CD14-positive monocyte (primary cell): Measurements from ENCODE around the gene TMUB1. TPM values are rescaled to one million over a fixed set of nuclear protein-coding genes. Genes with fewer than 3 reads are reported as not detected.

Experiments used
- DNase-seq, 3 donors: peaks; one replicate each; pipeline ENCODE4 v3.0.0-alpha.2; 2011 to 2022
- H2AFZ ChIP-seq: 2 replicates; pipeline ENCODE4 v1.6.0; 2012; ENCODE audit warnings: mild to moderate bottlenecking, low read depth, low read length, inconsistent platforms; ENCODE audit not compliant: insufficient read depth, poor library complexity, severe bottlenecking
- H3K27ac ChIP-seq, 2 donors: 1 replicate in 1 of 2; 2 replicates in 1 of 2; pipeline ENCODE4 v1.5.1; 2012 to 2013; ENCODE audit warnings: low read length in 2 of 2, control low read depth in 1 of 2, inconsistent platforms in 1 of 2, low read depth in 1 of 2, mild to moderate bottlenecking in 1 of 2
- H3K27me3 ChIP-seq, 2 donors: one replicate each; pipeline versions ENCODE4 v1.6.0 to v1.6.1; 2011 to 2013; ENCODE audit warnings: low read length in 2 of 2; ENCODE audit not compliant: control insufficient read depth in 2 of 2, insufficient read depth in 2 of 2
- H3K36me3 ChIP-seq, 2 donors: replicated peaks in 1 of 2; 1 replicate in 1 of 2; 2 replicates in 1 of 2; pipeline versions ENCODE4 v1.5.1 to v1.6.1; 2012 to 2013; ENCODE audit warnings: low read length in 2 of 2, control low read depth in 1 of 2, inconsistent platforms in 1 of 2, mild to moderate bottlenecking in 1 of 2; ENCODE audit not compliant: insufficient read depth in 2 of 2, control insufficient read depth in 1 of 2
- H3K4me1 ChIP-seq, 2 donors: 1 replicate in 1 of 2; 2 replicates in 1 of 2; pipeline versions ENCODE4 v1.5.1 to v1.6.1; 2012 to 2013; ENCODE audit warnings: low read length in 2 of 2, control low read depth in 1 of 2, inconsistent platforms in 1 of 2, mild to moderate bottlenecking in 1 of 2, moderate library complexity in 1 of 2; ENCODE audit not compliant: insufficient read depth in 2 of 2, control insufficient read depth in 1 of 2
- H3K4me2 ChIP-seq: replicated peaks from 2 replicates; pipeline ENCODE3; 2012; ENCODE audit warnings: low read length, moderate library complexity, mild to moderate bottlenecking; ENCODE audit not compliant: poor library complexity, severe bottlenecking; ENCODE audit errors: extremely low read depth
- H3K4me3 ChIP-seq, 3 experiments: fragments of 200-600 bp in 1 of 3; sonication (generic) in 1 of 3; replicated peaks in 1 of 3; 1 replicate in 2 of 3; 2 replicates in 1 of 3; pipeline ENCODE4 v1.5.1; 2011 to 2013; ENCODE audit warnings: low read length in 3 of 3, mild to moderate bottlenecking in 3 of 3, control low read depth in 2 of 3, low read depth in 2 of 3, inconsistent platforms in 1 of 3, moderate library complexity in 1 of 3
- H3K79me2 ChIP-seq: 2 replicates; pipeline ENCODE4 v1.6.0; 2012; ENCODE audit warnings: mild to moderate bottlenecking, control low read depth, inconsistent platforms, low read length, moderate library complexity; ENCODE audit not compliant: insufficient read depth
- H3K9ac ChIP-seq: 2 replicates; pipeline ENCODE4 v1.6.0; 2017; ENCODE audit warnings: low read length, mild to moderate bottlenecking; ENCODE audit not compliant: insufficient read depth, poor library complexity, severe bottlenecking
- H3K9me3 ChIP-seq, 2 donors: replicated peaks in 1 of 2; 1 replicate in 1 of 2; 2 replicates in 1 of 2; pipeline versions ENCODE4 v1.5.1 to v1.6.1; 2012 to 2013; ENCODE audit warnings: low read length in 2 of 2, control low read depth in 1 of 2; ENCODE audit not compliant: control insufficient read depth in 1 of 2, insufficient read depth in 1 of 2
- H4K20me1 ChIP-seq: 2 replicates; pipeline ENCODE4 v1.6.0; 2012; ENCODE audit warnings: mild to moderate bottlenecking, low read length, control low read depth, moderate library complexity; ENCODE audit not compliant: insufficient read depth
- H3K27ac Mint-ChIP-seq, 7 donors: one replicate each; pipeline ENCODE4 v1.8.0; 2020; ENCODE audit warnings: mild to moderate bottlenecking in 7 of 7, mixed read lengths in 7 of 7, moderate library complexity in 6 of 7, inconsistent platforms in 2 of 7
- H3K27me3 Mint-ChIP-seq, 3 donors: one replicate each; pipeline ENCODE4 v1.8.0; 2021 to 2022; ENCODE audit warnings: low read depth in 3 of 3, mild to moderate bottlenecking in 3 of 3, mixed read lengths in 3 of 3, moderate library complexity in 3 of 3, inconsistent platforms in 1 of 3
- H3K36me3 Mint-ChIP-seq, 2 donors: one replicate each; pipeline ENCODE4 v1.8.0; 2020; ENCODE audit warnings: mixed read lengths in 2 of 2, inconsistent platforms in 1 of 2, mild to moderate bottlenecking in 1 of 2
- H3K4me1 Mint-ChIP-seq: one replicate; pipeline ENCODE4 v1.8.0; 2020; ENCODE audit warnings: mild to moderate bottlenecking, mixed read lengths
- H3K4me3 Mint-ChIP-seq, 2 donors: one replicate each; pipeline ENCODE4 v1.8.0; 2020; ENCODE audit warnings: mild to moderate bottlenecking in 2 of 2, mixed read lengths in 2 of 2, moderate library complexity in 1 of 2
- H3K9me3 Mint-ChIP-seq, 7 donors: one replicate each; pipeline ENCODE4 v1.8.0; 2020 to 2022; ENCODE audit warnings: mixed read lengths in 7 of 7, mild to moderate bottlenecking in 6 of 7, moderate library complexity in 6 of 7, inconsistent platforms in 2 of 7
- CTCF ChIP-seq: fragments of 200-600 bp; IDR thresholded peaks from one replicate; pipeline ENCODE4 v1.8.0; 2022; ENCODE audit warnings: antibody characterized with exemption, mild to moderate bottlenecking
- WGBS: methylation state at CpG from one replicate; pipeline ENCODE4 v1.1.5; 2013; ENCODE audit warnings: missing lambda C conversion rate; ENCODE audit not compliant: insufficient coverage; 5-methylcytosine and 5-hydroxymethylcytosine counted together
- intact Hi-C, 2 donors: fragments of 100-400 bp; cut with micrococcal nuclease; formaldehyde crosslinking; loops; one replicate each; pipeline versions ENCODE4 v1.15.0 to v1.15.1; 2023
- polyA plus RNA-seq, 3 donors: library from polyadenylated mRNA; depleted of rRNA in 1 of 3; unstranded in 2 of 3; stranded (reverse) in 1 of 3; fragments of 300-500 nt in 2 of 3; fragments of >200 nt in 1 of 3; fragmentation: Illumina TruSeq in 2 of 3; gene quantifications; 1 replicate in 2 of 3; 2 replicates in 1 of 3; pipeline ENCODE4 v1.2.3, GENCODE V29; 2012 to 2021

TMUB1 gene
- polyA plus RNA-seq, 3 donors: 17.4 to 28.2 (median 19.8) TPM

- H3K4me2 ChIP-seq: no peak overlapping the region
- Mint-ChIP-seq H3K27ac (peak overlapping the region in 1 of 7 donors; percentile 63), H3K27me3 (no peaks in the 10 kb centered on the region), H3K4me3 (no peak overlapping the region), H3K9me3 (peaks cover 0 to 3% (median 0%) of the 10 kb centered on the region in 7 donors), H3K36me3 (peaks cover 61 to 93% of the 10 kb centered on the region in 2 donors), H3K4me1 (no peaks in the 10 kb centered on the region)
- no peak overlapping the region for H2AFZ ChIP-seq
- no peak for DNase-seq
- H3K9ac ChIP-seq: no peak overlapping the region
- peaks cover 87 to 97% of the 10 kb centered on the region in 2 donors for H3K36me3 ChIP-seq
- H3K9me3 ChIP-seq: no peaks in the 10 kb centered on the region
- TF ChIP-seq CTCF: no peak
- no peaks in the 10 kb centered on the region for H3K4me1 ChIP-seq
- H3K27me3 ChIP-seq: no peaks in the 10 kb centered on the region
- no peak overlapping the region for H3K4me3 ChIP-seq
- 94% methylated on average over 9 of the region's 12 CpGs for WGBS
- H3K79me2 ChIP-seq: no peaks in the 10 kb centered on the region
- intact Hi-C loops: no loop called here
- no peak overlapping the region for H3K27ac ChIP-seq
- H4K20me1 ChIP-seq: peaks cover 51% of the 10 kb centered on the region
These were observed 15.1 kb downstream of the TMUB1 start for GRCh38 chr7:151068069-151068773.

DNA sequence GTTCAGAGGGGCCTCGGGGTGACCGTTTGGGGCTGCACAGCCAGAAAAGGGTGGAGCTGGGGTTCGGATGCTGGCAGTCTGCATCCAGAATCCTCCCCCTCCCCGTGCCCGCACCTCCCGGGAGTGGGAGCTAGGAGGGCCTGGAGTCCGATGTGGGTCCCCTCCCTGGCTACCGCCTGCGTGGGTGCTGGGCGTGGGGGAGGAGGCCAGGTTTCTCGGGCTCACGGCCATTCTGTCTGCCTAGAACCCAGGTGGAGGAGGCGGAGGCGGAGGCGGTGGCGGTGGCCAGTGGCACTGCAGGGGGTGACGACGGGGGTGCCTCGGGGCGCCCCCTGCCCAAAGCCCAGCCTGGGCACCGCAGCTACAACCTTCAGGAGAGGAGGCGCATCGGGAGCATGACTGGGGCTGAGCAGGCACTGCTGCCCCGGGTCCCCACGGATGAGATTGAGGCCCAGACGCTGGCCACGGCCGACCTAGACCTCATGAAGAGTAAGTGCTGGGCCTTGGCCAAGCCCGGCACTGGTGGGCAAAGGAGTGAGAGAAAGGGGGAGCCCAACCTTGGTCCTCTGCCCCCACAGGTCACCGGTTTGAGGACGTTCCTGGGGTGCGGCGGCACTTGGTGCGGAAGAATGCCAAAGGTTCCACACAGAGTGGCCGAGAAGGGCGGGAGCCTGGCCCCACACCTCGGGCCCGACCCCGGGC is 16.9 kb downstream of the TMUB1 start:
- intact Hi-C loops: no loop called here
- H3K27me3 Mint-ChIP-seq: no peaks in the 10 kb centered on the region
- Histone ChIP-seq H3K4me1 (no peaks in the 10 kb centered on the region), H3K4me3 (no peak overlapping the region), H3K27ac (no peak overlapping the region), H4K20me1 (peaks cover 69% of the 10 kb centered on the region), H3K9me3 (no peaks in the 10 kb centered on the region), H3K9ac (no peak overlapping the region), H3K27me3 (no peaks in the 10 kb centered on the region), H2AFZ (no peak overlapping the region), H3K79me2 (peaks cover 10% of the 10 kb centered on the region), H3K36me3 (peaks cover 78 to 95% of the 10 kb centered on the region in 2 donors), H3K4me2 (no peak overlapping the region)
- H3K36me3 Mint-ChIP-seq: peaks cover 57 to 88% of the 10 kb centered on the region in 2 donors
- 98% methylated on average over 34 of the region's 39 CpGs for WGBS
- no peak for TF ChIP-seq CTCF
- H3K9me3 Mint-ChIP-seq: peaks cover 0 to 3% (median 0%) of the 10 kb centered on the region in 7 donors
- H3K27ac Mint-ChIP-seq: no peak overlapping the region
- H3K4me3 Mint-ChIP-seq: no peak overlapping the region
- peaks cover 3% of the 10 kb centered on the region for H3K4me1 Mint-ChIP-seq
- DNase-seq: no peak
